ENCODE data around the gene SLC19A1.

The SLC19A1 gene

DNA sequence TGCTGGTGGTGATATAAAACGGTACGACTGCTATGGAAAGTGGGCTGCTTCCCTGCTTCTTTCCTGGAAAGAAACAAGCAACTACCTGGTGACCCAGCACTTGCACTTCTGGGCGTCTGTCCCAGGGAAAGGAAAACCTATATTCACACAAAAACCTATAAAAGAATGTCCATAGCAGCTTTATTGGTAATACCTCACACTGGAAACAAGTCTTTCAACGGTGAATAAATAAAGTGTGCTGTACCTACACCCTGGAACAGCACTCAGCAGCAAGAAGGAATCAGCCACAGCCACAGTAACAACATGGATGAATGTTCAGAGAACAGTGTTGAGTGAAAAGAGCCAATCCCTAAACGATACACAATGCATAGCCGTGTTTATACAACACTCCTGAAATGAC is 19.9 kb downstream of the SLC19A1 start:
- Mint-ChIP-seq H3K9me3 (peaks cover 50% of the 10 kb centered on the region), H3K27ac (no peak overlapping the region), H3K4me3 (no peak overlapping the region), H3K27me3 (ENCODE audit: low read depth, poor library complexity) (no peaks in the 10 kb centered on the region), H3K36me3 (ENCODE audit: low read depth) (peaks cover 69% of the 10 kb centered on the region), H3K4me1 (no peaks in the 10 kb centered on the region)
- TF ChIP-seq, protein P1, sequence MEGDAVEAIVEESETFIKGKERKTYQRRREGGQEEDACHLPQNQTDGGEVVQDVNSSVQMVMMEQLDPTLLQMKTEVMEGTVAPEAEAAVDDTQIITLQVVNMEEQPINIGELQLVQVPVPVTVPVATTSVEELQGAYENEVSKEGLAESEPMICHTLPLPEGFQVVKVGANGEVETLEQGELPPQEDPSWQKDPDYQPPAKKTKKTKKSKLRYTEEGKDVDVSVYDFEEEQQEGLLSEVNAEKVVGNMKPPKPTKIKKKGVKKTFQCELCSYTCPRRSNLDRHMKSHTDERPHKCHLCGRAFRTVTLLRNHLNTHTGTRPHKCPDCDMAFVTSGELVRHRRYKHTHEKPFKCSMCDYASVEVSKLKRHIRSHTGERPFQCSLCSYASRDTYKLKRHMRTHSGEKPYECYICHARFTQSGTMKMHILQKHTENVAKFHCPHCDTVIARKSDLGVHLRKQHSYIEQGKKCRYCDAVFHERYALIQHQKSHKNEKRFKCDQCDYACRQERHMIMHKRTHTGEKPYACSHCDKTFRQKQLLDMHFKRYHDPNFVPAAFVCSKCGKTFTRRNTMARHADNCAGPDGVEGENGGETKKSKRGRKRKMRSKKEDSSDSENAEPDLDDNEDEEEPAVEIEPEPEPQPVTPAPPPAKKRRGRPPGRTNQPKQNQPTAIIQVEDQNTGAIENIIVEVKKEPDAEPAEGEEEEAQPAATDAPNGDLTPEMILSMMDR (IDR thresholded peaks at IDR 0.05) = no peak
- DNase-seq = no peak

DNA sequence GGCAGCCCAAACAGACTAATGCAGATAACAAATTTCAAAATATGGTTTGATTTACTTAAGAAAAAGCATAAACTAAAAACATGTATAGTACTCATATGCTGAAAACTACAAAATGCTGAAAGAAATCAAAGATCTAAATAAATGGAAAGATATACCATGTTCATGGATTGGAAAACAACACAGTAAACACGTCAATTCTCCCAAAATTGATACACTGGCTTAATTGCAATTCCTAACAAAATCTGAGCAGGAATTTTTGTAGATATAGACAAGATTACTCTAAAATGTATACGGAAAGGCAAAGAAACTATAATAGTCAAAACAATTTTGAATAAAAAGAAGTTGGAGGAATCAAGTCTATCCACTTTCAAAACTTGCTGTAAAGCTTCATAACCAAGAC is 21.0 kb downstream of the SLC19A1 start:
- no peak overlapping the region for H3K27ac Mint-ChIP-seq
- no peak overlapping the region for H3K4me3 Mint-ChIP-seq
- H3K4me1 Mint-ChIP-seq = no peaks in the 10 kb centered on the region
- H3K36me3 Mint-ChIP-seq (ENCODE audit: low read depth) = peaks cover 71% of the 10 kb centered on the region
- TF ChIP-seq, protein P1 (IDR thresholded peaks at IDR 0.05) = no peak
- no peak for DNase-seq
- peaks cover 53% of the 10 kb centered on the region for H3K9me3 Mint-ChIP-seq
- H3K27me3 Mint-ChIP-seq (ENCODE audit: low read depth, poor library complexity) = no peaks in the 10 kb centered on the region

DNA sequence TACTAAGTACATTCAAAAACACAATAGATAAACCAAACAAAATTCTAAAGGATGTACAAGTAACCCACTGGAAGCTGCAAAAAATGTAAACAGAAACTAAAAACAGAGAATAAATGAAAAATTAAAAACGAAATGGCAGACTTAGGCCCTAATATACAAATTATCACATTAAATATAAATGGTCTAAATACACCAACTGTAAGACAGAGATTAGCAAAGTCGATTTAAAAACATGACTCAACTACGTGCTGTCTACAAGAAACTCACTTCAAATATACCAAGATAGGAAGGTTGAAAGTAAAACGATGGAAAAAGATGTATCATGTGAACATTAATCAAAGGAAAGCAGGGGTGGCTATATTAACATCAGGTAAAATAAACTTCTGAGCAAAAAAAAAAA is 23.1 kb downstream of the SLC19A1 start:
- no peaks in the 10 kb centered on the region for H3K4me1 Mint-ChIP-seq
- no peak for DNase-seq
- no peak overlapping the region for H3K4me3 Mint-ChIP-seq
- H3K36me3 Mint-ChIP-seq (ENCODE audit: low read depth) = peaks cover 67% of the 10 kb centered on the region
- TF ChIP-seq, protein P1 (IDR thresholded peaks at IDR 0.05) = no peak
- no peak overlapping the region for H3K27ac Mint-ChIP-seq
- peaks cover 53% of the 10 kb centered on the region for H3K9me3 Mint-ChIP-seq
- no peaks in the 10 kb centered on the region for H3K27me3 Mint-ChIP-seq (ENCODE audit: low read depth, poor library complexity)

DNA sequence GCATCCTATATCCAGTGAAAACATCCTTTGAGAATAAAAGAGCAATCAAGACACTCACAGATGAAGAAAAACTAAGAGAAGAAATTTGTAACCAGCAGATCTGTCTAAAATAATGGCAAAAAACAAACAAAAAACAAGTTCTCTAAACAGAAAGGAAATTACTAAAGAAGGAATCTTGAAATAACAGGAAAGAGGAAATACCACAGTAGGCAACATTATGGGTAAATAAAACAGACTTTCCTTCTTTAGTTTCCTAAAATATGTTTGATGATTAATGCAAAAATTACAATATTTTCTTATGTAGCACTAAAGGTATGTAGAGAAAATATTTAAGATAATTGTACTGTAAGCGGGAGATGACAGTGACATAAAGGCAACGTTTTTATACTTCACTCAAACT is 23.5 kb downstream of the SLC19A1 start:
- Mint-ChIP-seq H3K4me1 (no peaks in the 10 kb centered on the region), H3K36me3 (ENCODE audit: low read depth) (peaks cover 67% of the 10 kb centered on the region), H3K27ac (peak overlapping the region; percentile 8), H3K27me3 (ENCODE audit: low read depth, poor library complexity) (no peaks in the 10 kb centered on the region), H3K4me3 (no peak overlapping the region), H3K9me3 (peaks cover 53% of the 10 kb centered on the region)
- TF ChIP-seq, protein P1 (IDR thresholded peaks at IDR 0.05) = no peak
- DNase-seq = no peak

DNA sequence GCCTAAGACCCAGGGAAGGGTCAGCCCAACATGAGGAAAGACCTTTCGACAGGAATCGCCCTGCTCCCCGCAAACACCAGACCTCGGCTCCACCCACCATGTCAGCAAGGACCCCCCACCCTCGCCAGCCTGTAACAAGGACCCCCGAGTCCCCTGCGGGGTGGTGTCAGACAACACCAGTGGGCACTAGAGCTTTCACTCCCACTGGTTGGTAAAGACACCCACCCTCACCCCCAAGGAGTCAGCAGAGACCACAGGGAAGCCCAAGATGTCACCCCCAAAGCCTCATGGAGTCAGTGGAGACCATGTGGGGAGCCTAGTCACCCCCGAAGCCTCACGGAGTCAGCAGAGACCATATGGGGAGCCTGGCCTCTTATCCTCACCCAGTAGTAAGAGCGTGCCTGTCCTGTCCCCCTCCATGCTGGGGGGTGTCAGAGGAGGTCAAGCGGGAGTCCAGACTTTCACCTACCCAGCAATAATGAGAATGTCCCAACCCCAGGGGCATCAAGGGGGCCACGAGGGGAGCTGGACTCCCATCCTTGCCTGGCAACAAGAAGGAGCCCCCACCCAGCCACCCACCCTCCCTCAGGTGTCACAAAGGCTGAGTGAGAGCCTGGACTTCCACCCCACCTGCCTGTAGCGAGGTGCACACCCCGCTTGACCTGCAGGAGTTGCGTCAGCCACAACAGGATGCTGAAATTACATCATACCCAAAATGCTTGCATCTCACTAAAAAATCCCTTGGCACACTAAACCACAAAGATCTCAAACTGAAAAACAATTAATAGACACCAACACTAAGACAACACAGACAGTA is 24.8 kb downstream of the SLC19A1 start:
- Mint-ChIP-seq H3K4me1 (no peaks in the 10 kb centered on the region), H3K4me3 (no peak overlapping the region), H3K36me3 (ENCODE audit: low read depth) (peaks cover 58% of the 10 kb centered on the region), H3K27ac (no peak overlapping the region), H3K27me3 (ENCODE audit: low read depth, poor library complexity) (no peaks in the 10 kb centered on the region), H3K9me3 (peaks cover 53% of the 10 kb centered on the region)
- DNase-seq = no peak
- TF ChIP-seq, protein P1 (IDR thresholded peaks at IDR 0.05) = no peak

DNA sequence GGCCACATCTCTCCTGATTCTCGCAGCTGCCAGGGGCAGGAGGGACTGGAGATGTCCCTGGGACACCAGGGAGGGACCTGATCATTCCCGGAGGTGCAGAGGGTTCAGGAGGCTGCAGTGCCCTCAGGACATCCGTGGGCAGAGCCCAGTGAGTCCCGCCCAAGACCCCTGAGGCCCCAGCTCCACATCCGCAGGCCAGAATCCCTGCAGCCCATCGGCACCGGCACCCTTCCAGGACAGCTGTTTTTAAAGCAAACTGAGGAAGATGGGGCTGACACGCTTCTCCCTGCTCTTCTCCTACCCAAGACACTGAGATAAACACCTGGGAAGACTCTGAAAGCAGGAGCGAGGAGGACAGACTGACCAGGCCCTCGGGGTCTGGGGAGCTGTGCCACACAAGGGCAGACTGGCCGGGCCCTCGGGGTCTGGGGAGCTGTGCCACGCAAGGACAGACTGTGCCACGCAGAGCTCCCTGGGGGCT is 25.5 kb downstream of the SLC19A1 start:
- no peak for DNase-seq
- Mint-ChIP-seq H3K36me3 (ENCODE audit: low read depth) (peaks cover 50% of the 10 kb centered on the region), H3K27ac (no peak overlapping the region), H3K4me3 (no peak overlapping the region), H3K27me3 (ENCODE audit: low read depth, poor library complexity) (no peaks in the 10 kb centered on the region), H3K9me3 (peaks cover 45% of the 10 kb centered on the region), H3K4me1 (no peaks in the 10 kb centered on the region)
- TF ChIP-seq, protein P1 (IDR thresholded peaks at IDR 0.05) = no peak

All from nephron progenitor cell (in vitro differentiated cells).